CD4-positive, alpha-beta T cell treated with Interleukin-17A for 1 hour (primary cell): ENCODE results near the gene STRIP2.

ENCODE experiments used
- DNase-seq: peaks from one replicate; pipeline ENCODE4 v3.0.0-alpha.2; 2020

STRIP2 gene

DNA sequence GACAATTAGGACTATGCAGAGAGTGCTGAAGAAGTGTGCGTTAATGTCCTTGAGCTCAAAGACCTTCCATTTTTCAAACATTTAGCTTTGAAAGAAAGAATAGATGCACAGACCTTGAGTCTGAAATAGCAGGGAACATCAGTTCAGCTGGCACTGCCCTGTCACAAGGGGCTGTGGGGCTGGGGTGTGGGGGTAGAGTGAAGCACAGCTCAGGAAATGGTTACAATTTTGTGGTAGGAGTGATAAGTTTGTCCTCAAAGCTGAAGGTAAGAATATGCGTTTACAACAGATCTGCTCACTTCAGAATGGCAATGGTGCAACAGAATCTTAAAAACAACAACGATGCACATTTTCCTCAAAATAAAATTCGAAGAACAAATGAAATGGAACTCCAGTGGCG, 101.7 kb downstream of the STRIP2 start:
- DNase-seq = peak; percentile 53

DNA sequence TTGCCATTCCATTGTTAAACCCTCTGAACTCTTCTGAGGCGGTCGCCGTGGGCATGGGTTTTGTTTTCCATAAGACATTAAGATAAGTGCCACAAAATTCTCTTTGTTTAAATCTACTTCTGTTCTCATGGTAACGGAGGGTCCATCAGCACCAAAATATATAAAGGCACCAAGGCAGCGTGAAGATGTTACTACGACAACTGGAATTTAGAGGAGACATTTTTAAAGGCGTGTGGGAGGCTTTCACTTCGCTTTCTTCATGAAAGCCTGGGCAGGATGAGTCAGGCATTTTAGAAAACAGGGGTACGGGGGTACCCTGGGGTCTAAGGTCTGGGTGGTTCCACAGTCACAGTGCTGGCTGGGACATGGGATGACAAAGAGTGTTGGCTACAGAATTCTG, 102.1 kb downstream of the STRIP2 start:
- peak; percentile 16 for DNase-seq
